Transverse colon (tissue), 4 donors: ENCODE data around the gene NRXN2. TPM values are rescaled to one million over a fixed set of nuclear protein-coding genes. Genes with fewer than 3 reads are reported as not detected.
A peak's percentile ranks its signal among the peaks of the same experiment; 100 is the strongest.

ENCODE experiments used
- DNase-seq: peaks from one replicate; pipeline ENCODE4 v3.0.0-alpha.2; 2019
- H3K27ac ChIP-seq, 4 donors: fragments of 200-600 bp; sonication (generic); 2 replicates each; pipeline ENCODE4 v1.5.1; 2016 to 2018; ENCODE audit warnings: inconsistent platforms in 4 of 4
- H3K27me3 ChIP-seq: fragments of 200-600 bp; sonication (generic); 2 replicates; pipeline ENCODE4 v1.5.1; 2017; ENCODE audit warnings: inconsistent platforms
- H3K36me3 ChIP-seq, 4 donors: fragments of 200-600 bp; sonication (generic); 2 replicates each; pipeline ENCODE4 v1.5.1; 2017 to 2019; ENCODE audit warnings: inconsistent platforms in 4 of 4
- H3K4me1 ChIP-seq, 4 donors: fragments of 200-600 bp; sonication (generic); 2 replicates each; pipeline ENCODE4 v1.5.1; 2017 to 2020; ENCODE audit warnings: inconsistent platforms in 4 of 4
- H3K4me3 ChIP-seq, 4 donors: fragments of 200-600 bp; sonication (generic); 1 replicate in 1 of 4; 2 replicates in 3 of 4; pipeline versions ENCODE4 v1.5.1 to v1.6.1; 2017 to 2019; ENCODE audit warnings: inconsistent platforms in 4 of 4
- H3K9me3 ChIP-seq, 2 donors: fragments of 200-600 bp; sonication (generic); 2 replicates each; pipeline ENCODE4 v1.5.1; 2017 to 2019; ENCODE audit warnings: inconsistent platforms in 2 of 2
- EP300 ChIP-seq: sonication (generic); formaldehyde crosslinking; IDR thresholded peaks from one replicate; pipeline ENCODE4 v1.6.1; 2017; ENCODE audit warnings: antibody characterized with exemption, low read depth
- POLR2A ChIP-seq: fragments of 450-650 bp; IDR thresholded peaks from one replicate; pipeline ENCODE4 v1.6.1; 2016; ENCODE audit warnings: antibody characterized with exemption, mild to moderate bottlenecking, moderate library complexity
- POLR2AphosphoS5 ChIP-seq, 3 donors: sonication (generic); formaldehyde crosslinking; IDR thresholded peaks; one replicate each; pipeline ENCODE4 v1.6.1; 2016; ENCODE audit warnings: antibody characterized with exemption in 3 of 3
- WGBS, 2 donors: methylation state at CpG; one replicate each; pipeline ENCODE4 v1.1.5; 2018; ENCODE audit warnings: low coverage in 1 of 2; 5-methylcytosine and 5-hydroxymethylcytosine counted together
- in situ Hi-C, 4 donors: fragments of 200-750 bp; cut with MboI; loops; one replicate each; pipeline versions ENCODE4 v1.15.0 to v1.15.1; 2017; ENCODE audit warnings: low sequenced_read_pairs in 3 of 4, low pct_ligation_motif_present in 1 of 4, low pct_unique_long_range_greater_than_20kb in 1 of 4
- intact Hi-C: fragments of 100-400 bp; cut with DNase I; formaldehyde crosslinking; loops from one replicate; pipeline ENCODE4 v1.15.1; 2023; ENCODE audit warnings: low total_unique reads
- total RNA-seq, 4 donors: library from RNA; depleted of rRNA; stranded (reverse); fragments of >200 nt; gene quantifications; one replicate each; pipeline ENCODE4 v1.1.0, GENCODE V29; 2016
- TF ChIP-seq, protein P1 (sequence below), 5 experiments: fragments of 200-600 bp in 3 of 5; fragments of 450-650 bp in 2 of 5; sonication (generic) in 3 of 5; IDR thresholded peaks; 1 replicate in 2 of 5; 2 replicates in 3 of 5; pipeline ENCODE4 v1.5.1; 2016 to 2017; ENCODE audit warnings: antibody characterized with exemption in 5 of 5, inconsistent platforms in 3 of 5, mild to moderate bottlenecking in 2 of 5, moderate library complexity in 1 of 5

NRXN2 gene
- total RNA-seq, 4 donors from 2014 or later = 2.9 to 7.4 (median 6.8) TPM

DNA sequence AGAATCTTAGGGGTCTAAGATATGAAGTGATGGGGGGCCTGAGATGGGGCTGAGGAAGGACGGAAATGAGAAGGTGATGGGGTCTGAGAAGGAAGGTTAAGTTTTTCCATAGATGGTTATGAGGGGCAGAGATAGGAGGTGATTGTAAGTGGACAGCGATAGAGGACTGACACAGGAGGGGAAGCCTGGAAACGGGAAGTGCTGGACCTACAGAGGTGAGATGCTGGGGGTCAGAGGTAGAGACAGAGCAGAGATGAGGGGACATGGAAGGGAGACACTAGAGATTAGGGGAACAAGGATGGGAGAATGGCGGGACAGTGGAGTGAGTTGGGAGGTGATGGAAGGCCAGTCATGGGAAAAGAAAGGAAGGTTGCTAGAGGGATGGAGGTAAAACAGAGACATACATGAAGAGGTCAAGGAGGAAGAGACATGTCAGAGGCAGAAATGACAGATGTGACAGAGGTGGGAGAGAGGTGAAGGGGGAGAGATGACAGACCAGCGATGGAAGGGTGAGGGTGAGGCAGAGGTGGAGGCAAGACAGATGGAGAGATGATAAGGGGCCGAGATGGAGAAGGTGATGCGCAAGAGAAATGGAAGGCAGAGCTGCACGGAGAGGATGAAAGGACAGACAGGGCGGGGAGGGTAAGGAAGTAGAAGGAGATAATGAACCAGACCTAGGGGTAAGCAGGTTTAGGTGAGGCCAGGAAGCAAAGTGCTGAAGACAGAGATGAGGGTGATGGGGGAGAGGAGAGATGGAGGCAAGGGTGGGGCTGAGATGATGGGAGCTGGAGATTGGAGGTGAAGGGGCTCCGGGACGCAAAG lies 81.2 kb downstream of the NRXN2 start:
- TF ChIP-seq POLR2AphosphoS5 (IDR thresholded peaks at IDR 0.05) = no peak
- TF ChIP-seq, protein P1, sequence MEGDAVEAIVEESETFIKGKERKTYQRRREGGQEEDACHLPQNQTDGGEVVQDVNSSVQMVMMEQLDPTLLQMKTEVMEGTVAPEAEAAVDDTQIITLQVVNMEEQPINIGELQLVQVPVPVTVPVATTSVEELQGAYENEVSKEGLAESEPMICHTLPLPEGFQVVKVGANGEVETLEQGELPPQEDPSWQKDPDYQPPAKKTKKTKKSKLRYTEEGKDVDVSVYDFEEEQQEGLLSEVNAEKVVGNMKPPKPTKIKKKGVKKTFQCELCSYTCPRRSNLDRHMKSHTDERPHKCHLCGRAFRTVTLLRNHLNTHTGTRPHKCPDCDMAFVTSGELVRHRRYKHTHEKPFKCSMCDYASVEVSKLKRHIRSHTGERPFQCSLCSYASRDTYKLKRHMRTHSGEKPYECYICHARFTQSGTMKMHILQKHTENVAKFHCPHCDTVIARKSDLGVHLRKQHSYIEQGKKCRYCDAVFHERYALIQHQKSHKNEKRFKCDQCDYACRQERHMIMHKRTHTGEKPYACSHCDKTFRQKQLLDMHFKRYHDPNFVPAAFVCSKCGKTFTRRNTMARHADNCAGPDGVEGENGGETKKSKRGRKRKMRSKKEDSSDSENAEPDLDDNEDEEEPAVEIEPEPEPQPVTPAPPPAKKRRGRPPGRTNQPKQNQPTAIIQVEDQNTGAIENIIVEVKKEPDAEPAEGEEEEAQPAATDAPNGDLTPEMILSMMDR (IDR thresholded peaks at IDR 0.05) = no peak
- no peak for TF ChIP-seq POLR2A
- no peak for TF ChIP-seq EP300
- DNase-seq = no peak
- intact Hi-C loops = no loop called here
- Histone ChIP-seq H3K27ac (peak overlapping the region in 2 of 4 donors; percentile 16 to 68), H3K4me3 (peak overlapping the region in 3 of 4 donors; percentile 22 to 49 (median 35)), H3K36me3 (no peaks in the 10 kb centered on the region), H3K9me3 (no peaks in the 10 kb centered on the region), H3K27me3 (peaks cover 65% of the 10 kb centered on the region), H3K4me1 (peaks cover 0 to 30% (median 19%) of the 10 kb centered on the region in 4 donors)
- in situ Hi-C loops = no loop called here
- 49 to 57% methylated on average over 9 to 11 of the region's 11 CpGs for WGBS, 2 donors

DNA sequence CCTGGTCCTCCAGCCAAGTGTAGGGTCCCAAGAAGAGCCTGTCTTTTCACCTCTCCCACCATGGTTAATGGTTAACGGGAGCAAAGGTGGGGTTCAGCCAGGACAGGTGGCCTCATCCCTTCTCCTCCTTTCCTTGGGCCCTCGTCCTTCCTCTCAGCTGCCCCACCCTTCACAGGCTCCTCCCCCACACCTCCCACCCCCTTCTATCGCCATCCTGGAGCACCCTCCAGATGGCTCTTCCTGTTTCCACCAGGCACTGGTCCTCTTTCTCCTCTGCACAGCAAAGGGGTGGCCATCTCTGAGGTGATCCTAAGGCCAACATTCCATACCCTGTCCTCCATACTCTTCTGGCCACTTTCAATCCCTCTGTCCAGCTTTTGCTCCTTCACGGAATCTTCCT lies 83.1 kb downstream of the NRXN2 start:
- TF ChIP-seq POLR2A = no peak
- no peak for TF ChIP-seq EP300
- TF ChIP-seq POLR2AphosphoS5 (IDR thresholded peaks at IDR 0.05) = no peak
- TF ChIP-seq, protein P1 (IDR thresholded peaks at IDR 0.05) = no peak
- H3K27ac ChIP-seq = no peak overlapping the region
- peaks cover 0 to 30% (median 19%) of the 10 kb centered on the region in 4 donors for H3K4me1 ChIP-seq
- no peaks in the 10 kb centered on the region for H3K9me3 ChIP-seq
- intact Hi-C loops (no loop called here), in situ Hi-C loops (no loop called here)
- 49 to 62% methylated on average over 4 of the region's 4 CpGs for WGBS, 2 donors
- no peaks in the 10 kb centered on the region for H3K36me3 ChIP-seq
- H3K4me3 ChIP-seq = no peak overlapping the region
- H3K27me3 ChIP-seq = peaks cover 55% of the 10 kb centered on the region
- DNase-seq = no peak

DNA sequence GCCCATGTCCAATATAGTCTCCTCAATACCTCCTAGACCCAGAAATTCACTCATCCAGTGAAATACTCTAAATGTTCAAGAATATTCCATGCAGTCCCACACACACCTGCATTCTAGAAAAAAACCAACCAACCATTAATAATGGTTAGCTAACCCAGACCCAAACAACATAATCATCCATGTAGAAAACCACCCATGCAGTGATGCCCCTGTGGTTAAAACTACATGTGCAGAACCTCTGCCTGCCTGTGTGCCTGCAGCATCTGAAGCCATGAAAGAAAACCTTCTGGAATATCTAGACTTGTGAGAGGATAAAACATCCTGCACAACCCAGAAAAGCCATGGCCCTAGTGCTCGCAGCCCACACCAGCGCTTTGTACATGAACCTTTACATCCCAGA lies 84.2 kb downstream of the NRXN2 start:
- Histone ChIP-seq H3K9me3 (no peaks in the 10 kb centered on the region), H3K27me3 (peaks cover 45% of the 10 kb centered on the region), H3K4me3 (no peak overlapping the region), H3K27ac (peak overlapping the region in 1 of 4 donors; percentile 75), H3K36me3 (no peaks in the 10 kb centered on the region), H3K4me1 (peaks cover 0 to 30% (median 18%) of the 10 kb centered on the region in 4 donors)
- intact Hi-C loops (no loop called here), in situ Hi-C loops (no loop called here)
- TF ChIP-seq, protein P1 (IDR thresholded peaks at IDR 0.05) = no peak
- TF ChIP-seq POLR2AphosphoS5 (IDR thresholded peaks at IDR 0.05) (no peak), EP300 (no peak), POLR2A (no peak)
- no peak for DNase-seq
- WGBS, 2 donors = 74 to 100% methylated on average over 1 to 2 of the region's 2 CpGs

GRCh38 chr11:64638018-64638665 lies 84.9 kb downstream of the NRXN2 start:
- in situ Hi-C loops = no loop called here
- peaks cover 0 to 23% (median 16%) of the 10 kb centered on the region in 4 donors for H3K4me1 ChIP-seq
- H3K27ac ChIP-seq = peak overlapping the region; percentile 9 to 75 (median 62)
- peaks cover 38% of the 10 kb centered on the region for H3K27me3 ChIP-seq
- intact Hi-C loops = no loop called here
- TF ChIP-seq POLR2AphosphoS5 (IDR thresholded peaks at IDR 0.05) (no peak), EP300 (no peak), POLR2A (no peak)
- TF ChIP-seq, protein P1 (IDR thresholded peaks at IDR 0.05) = no peak
- WGBS, 2 donors = 15% methylated on average over 37 of the region's 37 CpGs; no CpG with 5 or more reads in 1 of the 2 donors
- no peaks in the 10 kb centered on the region for H3K9me3 ChIP-seq
- no peaks in the 10 kb centered on the region for H3K36me3 ChIP-seq
- peak overlapping the region in 3 of 4 donors; percentile 9 to 34 (median 19) for H3K4me3 ChIP-seq
- peak; percentile 70 for DNase-seq
